ENCODE data around the gene SH2B2. TPM values are rescaled to one million over a fixed set of nuclear protein-coding genes. Genes with fewer than 3 reads are reported as not detected.

SH2B2 gene
- total RNA-seq, 1 donor from 2014 or later: 5.5 TPM

DNA sequence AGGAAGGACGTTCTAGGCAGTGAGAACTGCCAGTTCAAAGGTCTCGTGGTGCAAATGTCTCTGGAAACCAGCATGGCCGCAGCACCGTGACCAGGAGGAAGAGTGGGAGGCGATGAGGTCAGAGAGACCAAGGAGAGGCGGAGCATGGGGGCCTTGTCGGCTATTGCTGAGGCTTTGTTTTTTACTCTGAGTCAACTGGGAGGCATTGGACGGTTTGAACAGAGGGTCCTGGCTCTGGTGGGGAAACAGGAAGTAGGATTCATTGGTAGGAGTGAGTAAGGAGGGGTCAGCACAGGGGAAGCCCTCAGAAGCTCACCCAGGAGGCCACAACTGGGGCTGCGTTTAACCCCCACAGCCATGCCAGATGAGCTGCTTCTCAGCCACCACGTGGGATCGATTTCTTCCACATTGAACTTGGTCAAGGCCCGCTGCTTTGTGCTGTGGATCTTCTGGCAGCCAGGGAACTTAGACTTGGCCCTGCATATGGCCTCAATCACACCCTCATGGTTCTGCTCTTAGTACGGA lies 22.2 kb upstream of the SH2B2 start:
- no peak for DNase-seq (ENCODE audit: extremely low read depth, low read depth, low spot score)

DNA sequence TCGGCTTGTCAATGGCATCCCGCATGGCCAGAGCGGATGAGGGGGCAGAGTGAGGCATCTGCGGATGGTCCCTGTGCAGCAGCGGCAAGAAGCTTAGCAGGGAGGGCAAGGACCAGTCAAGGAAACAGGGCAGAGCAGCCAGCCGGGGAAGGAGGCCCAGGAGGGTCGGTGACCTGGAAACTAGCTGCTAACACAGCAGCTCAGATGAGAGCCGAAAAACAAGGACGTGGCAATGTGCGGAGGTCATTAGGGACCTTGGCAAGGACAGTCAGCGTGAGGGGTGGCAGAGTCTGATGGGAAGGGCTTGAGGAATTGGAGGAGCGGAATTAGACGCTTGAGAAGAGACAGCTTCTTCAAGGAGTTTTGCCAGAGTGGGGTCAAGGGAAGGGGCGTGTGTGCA lies 20.1 kb upstream of the SH2B2 start:
- no peak for DNase-seq (ENCODE audit: extremely low read depth, low read depth, low spot score)

DNA sequence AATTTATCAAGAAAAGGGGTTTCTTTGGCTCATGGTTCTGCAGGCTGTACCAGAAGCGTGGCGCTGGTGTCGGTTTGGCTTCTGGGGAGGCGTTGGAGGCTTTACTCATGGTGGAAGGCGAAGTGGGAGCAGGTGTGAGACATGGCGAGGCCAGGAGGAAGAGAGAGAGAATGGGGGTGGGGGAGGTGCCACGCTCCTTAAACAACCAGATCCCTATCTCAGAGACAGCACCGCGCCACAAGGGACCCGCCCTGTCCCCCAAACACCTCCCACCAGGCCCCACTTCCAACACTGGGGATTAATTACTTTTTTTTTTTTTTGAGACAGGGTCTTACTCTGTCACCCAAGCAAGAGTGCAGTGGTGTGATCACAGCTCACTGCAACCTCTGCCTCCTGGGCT lies 18.0 kb upstream of the SH2B2 start:
- no peak for DNase-seq (ENCODE audit: extremely low read depth, low read depth, low spot score)

DNA sequence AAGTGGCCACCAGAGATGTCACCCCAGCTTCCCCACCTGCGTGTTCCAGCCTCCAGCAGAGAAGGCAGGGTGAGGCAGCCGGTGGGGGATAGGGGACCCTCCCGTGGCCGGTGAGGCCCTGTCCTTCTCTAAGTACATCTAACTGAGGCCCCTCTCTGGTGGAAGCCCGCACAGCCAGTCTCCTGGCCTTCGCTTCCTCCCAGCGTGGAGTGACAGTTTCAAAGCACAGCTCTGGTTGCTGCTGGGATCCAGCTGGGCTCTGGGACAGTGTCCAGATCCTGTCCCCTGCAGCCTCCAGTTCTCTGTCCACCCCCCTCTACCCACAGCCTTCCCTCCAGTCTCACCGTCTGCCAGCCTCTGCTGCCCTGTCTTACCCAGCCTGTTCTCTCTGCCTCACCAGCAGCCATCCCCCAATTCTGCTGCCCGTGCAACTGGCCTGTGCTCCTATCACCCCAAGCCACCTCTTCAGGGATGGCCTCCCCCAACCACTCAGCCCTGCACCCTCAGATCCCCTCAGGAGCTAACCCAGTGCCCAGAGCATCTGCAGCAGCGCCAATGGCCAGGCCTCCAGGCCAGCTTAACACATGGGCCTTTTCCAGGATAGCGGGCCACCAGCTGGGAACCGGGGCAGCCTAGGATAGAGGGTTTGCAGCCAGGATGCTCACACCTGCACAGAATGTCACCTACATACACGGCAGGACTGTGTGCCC lies 16.3 kb upstream of the SH2B2 start:
- no peak for DNase-seq (ENCODE audit: extremely low read depth, low read depth, low spot score)

DNA sequence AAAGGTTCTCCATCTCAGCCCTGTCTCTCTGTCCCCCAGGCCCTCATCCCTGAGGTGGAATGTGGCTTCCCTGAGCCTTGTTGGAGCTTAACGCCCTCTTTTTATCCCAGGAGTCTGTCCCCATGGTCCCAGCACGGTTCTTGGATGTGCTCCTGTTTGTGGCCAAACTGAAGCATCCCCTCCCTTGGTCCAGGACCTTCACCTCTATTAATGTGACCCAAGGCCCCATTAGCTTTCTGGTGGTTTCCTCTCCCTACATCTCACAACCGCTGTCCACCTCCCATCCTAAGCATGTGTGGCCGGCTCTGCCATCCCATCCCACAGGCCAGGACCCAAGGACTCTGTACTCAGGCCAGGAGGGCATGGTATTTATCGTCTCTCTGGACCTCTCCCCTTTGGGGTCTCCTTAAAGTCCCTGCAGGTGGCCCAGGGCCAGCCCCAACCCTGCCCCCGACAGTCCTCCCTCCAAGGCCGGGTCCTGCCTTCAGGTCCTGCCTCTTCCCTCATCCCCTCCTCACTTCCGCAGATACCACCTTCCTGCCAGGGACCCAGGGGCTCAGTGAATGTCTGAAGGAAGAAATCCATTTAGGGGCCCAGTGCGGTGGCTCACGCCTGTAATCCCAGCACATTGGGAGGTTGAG lies 15.4 kb upstream of the SH2B2 start:
- no peak for DNase-seq (ENCODE audit: extremely low read depth, low read depth, low spot score)

DNA sequence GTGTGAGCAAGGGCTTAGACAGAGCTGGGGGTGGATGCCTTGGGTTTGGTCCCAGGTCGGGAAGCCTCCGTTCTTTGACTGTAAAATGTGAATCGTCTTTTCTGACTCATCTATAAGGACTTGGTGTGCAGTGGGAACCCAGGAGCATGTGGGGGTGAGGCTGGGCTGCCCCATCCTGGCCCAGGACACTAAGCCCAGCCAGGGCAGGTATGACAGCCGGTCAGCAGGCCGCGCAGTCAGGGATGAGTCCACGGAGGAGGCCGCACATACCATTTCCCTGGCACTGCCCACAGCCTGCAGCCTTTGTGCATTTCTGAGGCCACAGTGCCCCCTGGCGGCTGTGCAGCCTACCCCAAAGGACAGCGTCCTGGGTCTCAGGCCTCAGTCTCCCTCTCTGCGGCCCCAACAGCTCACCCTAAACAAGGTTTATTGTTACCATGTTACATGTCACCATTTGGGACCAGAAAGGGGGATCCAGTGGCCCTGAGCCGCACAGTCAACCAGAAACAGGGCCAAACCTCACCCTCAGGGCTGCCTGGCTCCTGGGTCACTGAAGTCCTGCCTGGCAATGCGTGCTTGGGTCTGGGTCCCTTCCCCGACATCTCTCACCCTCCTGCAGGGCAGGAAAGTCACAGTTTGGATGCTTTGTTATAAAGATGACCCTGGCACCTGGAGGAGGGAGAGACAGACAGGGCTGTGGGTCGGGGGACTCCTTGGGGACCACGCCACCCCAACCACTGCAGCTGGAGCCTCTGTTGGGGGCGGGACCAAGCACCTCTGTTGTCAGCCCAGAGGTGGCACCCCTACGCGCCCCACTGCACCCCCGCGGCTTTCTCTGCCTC lies 14.4 kb upstream of the SH2B2 start:
- peak; percentile 22 for DNase-seq (ENCODE audit: extremely low read depth, low read depth, low spot score)

DNA sequence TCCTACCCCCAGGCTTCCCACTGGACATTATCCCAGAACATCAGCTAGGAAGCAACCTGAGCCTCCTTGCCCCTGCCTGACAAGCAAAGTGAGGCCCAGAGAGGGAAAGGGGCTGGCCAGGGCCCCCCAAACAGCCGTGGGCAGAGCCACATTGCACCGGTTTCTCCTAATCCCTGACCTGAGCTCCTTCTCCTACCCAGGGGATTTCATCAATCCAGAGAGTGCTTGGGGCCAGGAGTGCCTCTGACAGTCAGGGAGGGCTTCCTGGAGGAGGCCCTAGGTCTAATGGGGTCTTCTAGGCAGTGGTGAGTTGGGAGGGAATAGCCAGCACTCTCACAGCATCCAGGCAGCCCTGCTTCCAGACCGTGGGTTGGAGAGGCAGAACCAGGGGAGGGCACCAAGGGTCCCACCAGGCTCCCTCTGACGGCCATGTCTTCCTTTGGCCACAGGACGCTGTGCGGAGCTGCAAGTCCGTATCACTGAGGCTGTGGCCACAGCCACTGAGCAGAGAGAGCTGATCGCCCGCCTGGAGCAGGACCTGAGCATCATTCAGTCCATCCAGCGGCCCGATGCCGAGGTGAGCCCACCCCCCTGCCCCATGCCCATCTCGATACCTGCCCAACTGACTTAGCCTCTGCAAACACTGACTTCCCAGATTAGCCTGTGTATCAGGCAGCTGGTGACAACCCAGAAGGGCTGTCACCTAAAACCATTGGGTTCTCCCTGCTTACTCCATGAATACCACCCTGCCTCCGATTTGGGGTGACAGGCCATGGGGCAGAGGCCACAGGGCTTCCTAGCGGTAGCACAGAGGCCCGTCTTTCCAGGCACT lies 13.5 kb upstream of the SH2B2 start:
- no peak for DNase-seq (ENCODE audit: extremely low read depth, low read depth, low spot score)

DNA sequence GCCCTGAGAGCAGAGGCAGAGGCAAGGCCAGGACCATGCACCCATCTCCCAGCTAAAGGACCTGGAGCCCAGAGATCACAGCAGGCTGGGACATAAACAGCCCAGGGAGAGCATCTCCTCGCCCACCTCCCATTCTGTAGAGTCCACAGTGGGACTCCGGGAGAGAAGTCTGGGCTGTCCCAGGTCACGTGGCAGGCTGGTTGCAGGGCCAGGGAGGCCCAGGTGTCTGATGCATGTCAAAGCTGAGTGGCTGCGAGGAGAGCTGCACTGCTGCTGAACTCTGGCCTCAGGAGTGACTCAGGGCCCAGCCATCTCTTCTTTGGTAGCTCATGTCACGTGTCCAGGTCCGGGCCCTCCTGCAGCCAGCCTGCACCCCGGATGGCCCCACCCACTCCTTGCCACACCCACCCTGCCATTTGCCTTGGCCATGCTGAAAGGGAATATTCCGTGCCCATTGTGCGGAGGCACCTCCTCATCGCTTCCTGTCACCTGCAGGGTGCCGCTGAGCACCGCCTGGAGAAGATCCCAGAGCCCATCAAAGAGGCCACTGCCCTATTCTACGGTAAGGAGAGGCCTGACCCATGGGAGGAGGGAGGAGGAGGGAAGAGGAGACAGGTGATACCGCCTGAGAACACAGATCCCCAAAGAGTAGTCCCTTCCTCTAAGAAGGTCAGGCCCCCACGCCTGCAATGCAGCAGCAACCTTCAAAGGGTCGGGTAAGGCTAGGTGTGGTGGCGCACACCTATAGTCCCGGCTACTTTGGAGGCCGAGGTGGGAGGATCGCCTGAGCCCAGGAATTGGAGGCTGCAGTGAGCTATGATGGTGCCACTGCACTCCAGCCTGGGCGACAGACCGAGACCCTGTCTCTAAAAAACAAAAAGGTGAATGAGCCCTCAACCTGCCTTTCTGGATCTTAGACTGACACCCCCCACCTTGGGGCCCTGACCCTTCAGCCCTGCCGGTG lies 12.6 kb upstream of the SH2B2 start:
- no peak for DNase-seq (ENCODE audit: extremely low read depth, low read depth, low spot score)

DNA sequence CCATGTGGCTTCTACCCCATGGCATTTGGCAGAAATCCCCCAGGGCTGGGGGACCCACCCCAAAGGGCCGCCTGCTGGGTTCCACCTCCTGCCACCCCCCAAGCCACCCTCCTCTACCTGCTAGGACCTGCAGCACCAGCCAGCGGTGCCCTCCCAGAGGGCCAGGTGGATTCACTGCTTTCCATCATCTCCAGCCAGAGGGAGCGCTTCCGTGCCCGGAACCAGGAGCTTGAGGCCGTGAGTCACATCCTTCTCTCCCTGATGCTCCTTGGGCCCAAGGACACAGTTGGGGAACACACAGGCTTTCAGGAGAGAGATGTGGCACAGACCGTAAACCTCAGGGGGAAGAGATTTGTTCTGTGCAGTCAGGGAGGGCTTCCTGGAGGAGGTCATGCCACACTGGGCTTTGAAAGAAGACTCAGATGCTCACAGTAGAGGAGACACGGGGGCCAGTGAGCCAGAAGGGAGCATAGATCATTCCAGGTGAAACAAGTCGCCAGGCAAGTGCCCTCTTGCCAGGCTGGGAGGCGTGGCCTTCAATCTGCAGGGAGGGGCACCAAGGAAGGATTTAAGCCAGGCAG lies 11.5 kb upstream of the SH2B2 start:
- DNase-seq (ENCODE audit: extremely low read depth, low read depth, low spot score): no peak

DNA sequence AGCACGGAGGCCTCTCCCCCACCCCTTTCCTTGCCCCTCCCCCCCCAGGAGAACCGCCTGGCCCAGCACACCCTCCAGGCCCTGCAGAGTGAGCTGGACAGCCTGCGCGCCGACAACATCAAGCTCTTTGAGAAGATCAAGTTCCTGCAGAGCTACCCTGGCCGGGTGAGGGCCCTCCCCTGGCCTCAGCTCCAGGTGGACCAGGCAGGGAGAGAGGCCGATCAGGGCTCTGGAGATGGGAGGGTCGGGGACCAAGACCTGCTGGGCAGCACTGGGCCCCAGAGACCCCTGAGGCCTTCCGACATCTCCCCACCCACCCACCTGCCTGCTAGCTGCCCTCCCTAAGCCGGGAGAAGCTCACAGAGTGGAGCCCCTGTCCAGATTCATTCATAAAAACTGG lies 8.8 kb upstream of the SH2B2 start:
- DNase-seq (ENCODE audit: extremely low read depth, low read depth, low spot score): no peak

DNA sequence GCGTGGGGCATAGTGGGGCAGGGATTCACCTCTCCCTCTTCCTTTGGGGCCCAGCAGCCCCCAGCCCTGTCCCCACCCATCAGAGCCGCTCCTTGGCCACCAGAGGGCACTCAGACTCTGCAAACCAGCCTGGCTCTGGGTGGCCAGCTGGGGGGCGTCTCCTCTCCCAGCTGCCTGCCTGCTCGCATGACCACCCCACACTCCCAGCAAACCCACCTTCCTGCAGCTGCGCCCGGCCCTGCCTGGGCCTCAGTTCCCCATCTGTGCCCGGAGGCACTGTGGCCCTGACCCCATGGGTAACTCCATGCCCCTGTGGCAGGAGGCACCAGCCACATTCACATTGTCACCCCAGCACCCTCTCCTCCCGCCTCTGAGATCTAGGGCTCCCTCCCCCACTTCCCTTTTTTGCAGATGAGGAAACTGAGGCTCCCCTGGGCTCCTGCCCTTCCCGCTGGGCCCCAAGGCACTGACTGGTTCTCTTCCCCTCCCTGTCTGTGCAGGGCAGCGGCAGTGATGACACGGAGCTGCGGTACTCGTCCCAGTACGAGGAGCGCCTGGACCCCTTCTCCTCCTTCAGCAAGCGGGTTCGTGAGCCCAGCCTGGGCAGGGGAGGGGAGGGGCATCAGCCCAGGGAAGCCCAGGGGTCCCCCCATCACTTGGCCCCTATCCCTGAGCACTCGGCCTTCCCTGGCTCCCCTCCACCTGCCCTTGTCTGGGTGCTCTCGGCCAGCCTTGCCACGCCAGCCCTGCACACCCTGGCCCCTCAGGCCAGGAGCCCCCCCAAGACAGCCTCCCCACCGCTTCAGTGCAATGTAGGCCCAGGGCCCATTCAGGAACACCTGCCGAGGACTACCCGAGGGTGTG lies 6.9 kb upstream of the SH2B2 start:
- DNase-seq (ENCODE audit: extremely low read depth, low read depth, low spot score): no peak

DNA sequence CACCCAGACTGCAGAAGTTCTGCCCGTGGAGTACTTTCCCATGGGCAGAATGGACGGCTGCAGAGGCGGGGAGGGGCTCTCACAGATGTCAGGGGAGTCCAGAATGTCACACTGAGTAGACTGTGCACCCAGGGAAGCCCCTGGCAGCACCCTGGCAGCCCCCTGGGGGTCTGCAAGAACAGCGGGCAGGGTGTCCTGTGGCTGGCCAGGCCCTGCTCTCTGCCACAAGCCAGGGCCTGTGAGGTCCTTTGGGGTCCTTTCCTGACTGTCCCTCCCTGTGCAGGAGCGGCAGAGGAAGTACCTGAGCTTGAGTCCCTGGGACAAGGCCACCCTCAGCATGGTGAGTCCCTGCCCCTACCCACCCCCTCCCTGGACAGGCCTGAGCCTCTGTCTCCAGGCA lies 6.1 kb upstream of the SH2B2 start:
- no peak for DNase-seq (ENCODE audit: extremely low read depth, low read depth, low spot score)

DNA sequence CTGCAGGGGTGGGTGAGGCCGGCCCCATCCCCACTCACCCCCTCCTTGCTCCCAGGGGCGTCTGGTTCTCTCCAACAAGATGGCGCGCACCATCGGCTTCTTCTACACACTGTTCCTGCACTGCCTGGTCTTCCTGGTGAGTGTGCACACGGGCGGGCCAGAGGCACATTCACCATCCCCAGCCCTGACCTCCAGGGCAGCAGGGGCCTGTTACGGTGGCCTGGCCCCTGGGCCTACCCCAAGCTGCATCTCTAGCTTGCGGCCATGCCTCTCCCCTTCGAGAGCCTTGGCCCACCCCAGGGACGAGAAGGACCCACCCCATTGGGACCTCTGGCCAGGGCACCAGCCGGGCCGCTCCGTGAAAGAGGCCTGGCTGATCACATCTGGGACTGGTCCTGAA lies 4.9 kb upstream of the SH2B2 start:
- DNase-seq (ENCODE audit: extremely low read depth, low read depth, low spot score): no peak

DNA sequence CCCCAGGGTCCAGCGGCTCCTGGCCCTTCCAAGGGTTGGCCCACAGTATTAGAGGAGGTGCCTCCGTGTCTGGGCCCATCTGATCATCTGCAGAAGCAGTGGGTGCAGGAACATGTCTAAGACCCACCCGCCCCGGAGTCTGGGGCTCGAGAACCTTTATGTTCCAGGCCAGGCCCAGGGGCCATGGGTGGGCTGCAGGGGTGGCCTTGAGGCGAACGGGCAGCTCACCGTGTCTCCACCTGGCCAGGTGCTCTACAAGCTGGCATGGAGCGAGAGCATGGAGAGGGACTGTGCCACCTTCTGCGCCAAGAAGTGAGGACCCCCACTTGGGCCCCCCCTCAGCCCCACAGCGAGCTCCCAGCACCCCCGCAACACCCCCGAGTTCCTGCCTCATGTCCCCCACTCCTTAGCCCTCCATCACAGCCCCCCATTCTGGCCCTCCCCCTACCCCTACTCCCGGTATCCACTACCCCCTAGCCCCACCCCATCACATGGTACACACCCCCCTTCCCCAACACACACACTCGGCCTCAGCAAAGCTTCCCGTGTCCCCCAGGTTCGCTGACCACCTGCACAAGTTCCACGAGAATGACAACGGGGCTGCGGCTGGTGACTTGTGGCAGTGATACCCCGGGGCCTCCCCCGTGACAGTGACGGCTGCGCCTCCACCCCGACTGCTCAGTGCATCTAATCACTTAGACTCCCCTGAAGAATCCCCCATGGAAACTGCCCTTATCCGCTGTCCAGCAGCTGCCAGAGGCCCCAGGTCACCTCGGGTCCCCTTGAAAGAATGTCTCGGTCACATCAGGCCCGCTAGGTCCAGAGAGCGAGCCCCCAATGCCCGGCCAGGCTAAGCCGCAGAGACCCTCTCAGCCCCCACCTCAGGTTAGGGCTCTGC lies 4.0 kb upstream of the SH2B2 start:
- no peak for DNase-seq (ENCODE audit: extremely low read depth, low read depth, low spot score)

DNA sequence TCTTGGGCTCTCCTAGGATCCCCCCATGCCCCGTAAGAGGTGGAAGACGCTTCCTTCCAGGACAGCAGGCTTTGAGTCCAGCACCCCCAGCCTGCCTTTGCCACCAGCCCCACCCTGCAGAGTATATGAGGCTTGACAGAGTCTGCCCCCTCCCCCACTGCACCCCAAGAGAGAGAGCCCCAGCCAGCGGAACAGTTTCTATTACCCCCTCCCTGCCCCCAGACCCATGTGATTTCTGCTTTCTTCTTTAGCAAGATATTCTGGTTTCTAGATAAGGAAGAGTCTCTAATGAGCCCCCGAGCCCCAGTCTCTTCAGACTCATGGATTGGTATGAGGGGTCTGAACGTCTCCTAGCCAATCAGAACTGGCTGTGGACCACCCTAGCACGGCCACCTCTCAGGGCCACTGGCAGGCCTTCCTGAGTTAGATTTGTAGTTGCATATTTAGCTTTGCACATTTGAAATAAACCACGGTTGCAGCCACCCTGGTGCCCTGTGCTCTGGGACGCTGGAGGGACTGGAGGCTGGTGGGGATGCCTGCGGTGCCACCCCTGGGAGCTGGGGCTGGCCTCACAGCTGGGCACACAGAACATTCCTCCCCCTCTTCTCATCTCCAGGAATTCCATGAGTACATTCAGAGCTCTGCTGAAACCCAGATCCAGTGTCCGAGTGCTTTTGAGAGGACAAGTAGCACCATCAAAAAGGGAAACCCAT lies 3.0 kb upstream of the SH2B2 start:
- DNase-seq (ENCODE audit: extremely low read depth, low read depth, low spot score): no peak

DNA sequence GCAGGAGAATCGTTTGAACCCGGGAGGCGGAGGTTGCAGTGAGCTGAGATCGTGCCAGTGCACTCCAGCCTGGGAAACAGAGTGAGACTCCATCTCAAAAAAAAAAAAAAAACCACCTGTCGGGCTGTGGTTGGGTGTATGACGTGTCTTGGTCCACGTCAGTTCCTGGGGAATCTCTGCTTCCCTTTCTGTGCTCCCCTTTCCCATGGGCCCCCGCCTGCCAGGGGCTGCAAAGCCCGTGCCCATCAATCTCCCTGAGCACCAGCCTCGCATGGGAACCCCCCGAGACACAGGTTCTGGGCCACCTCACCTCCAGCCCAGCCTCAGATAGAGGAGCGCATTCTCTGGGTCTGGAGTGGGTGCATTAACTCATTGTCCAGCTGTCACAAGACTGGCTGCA lies 2.3 kb upstream of the SH2B2 start:
- DNase-seq (ENCODE audit: extremely low read depth, low read depth, low spot score): no peak
